Trophoblast cell (in vitro differentiated cells and primary cell): Measurements from ENCODE around the gene SBF2.

Source experiments
- DNase-seq, 2 donors: peaks; one replicate each; pipeline ENCODE4 v3.0.0-alpha.2; 2016
- H2AFZ ChIP-seq: 2 replicates; pipeline ENCODE4 v1.6.1; 2013; ENCODE audit warnings: low read length, moderate library complexity, mild to moderate bottlenecking; ENCODE audit not compliant: insufficient read depth, poor library complexity
- H2AK5ac ChIP-seq: 2 replicates; pipeline ENCODE4 v1.6.1; 2013; ENCODE audit warnings: mild to moderate bottlenecking, low read length
- H2BK120ac ChIP-seq: 2 replicates; pipeline ENCODE4 v1.6.1; 2013; ENCODE audit warnings: low read length, mild to moderate bottlenecking, moderate library complexity; ENCODE audit not compliant: insufficient read depth, poor library complexity
- H2BK12ac ChIP-seq: 2 replicates; pipeline ENCODE4 v1.6.1; 2013; ENCODE audit warnings: mild to moderate bottlenecking, low read length, moderate library complexity
- H2BK5ac ChIP-seq: 2 replicates; pipeline ENCODE4 v1.6.1; 2013; ENCODE audit warnings: low read length, low read depth, moderate library complexity, mild to moderate bottlenecking; ENCODE audit not compliant: poor library complexity
- H3K14ac ChIP-seq: 2 replicates; pipeline ENCODE4 v1.6.1; 2013; ENCODE audit warnings: mild to moderate bottlenecking, low read length
- H3K18ac ChIP-seq: 2 replicates; pipeline ENCODE4 v1.6.1; 2013; ENCODE audit warnings: mild to moderate bottlenecking, low read length
- H3K23ac ChIP-seq: 2 replicates; pipeline ENCODE4 v1.6.1; 2013; ENCODE audit warnings: low read length
- H3K27ac ChIP-seq: 2 replicates; pipeline ENCODE4 v1.5.1; 2013; ENCODE audit warnings: low read depth, mild to moderate bottlenecking, inconsistent platforms, low read length, moderate library complexity
- H3K27me3 ChIP-seq: 2 replicates; pipeline ENCODE4 v1.6.1; 2013; ENCODE audit warnings: inconsistent platforms, mild to moderate bottlenecking, low read length, moderate library complexity; ENCODE audit not compliant: insufficient read depth
- H3K36me3 ChIP-seq, 2 experiments: 1 replicate in 1 of 2; 2 replicates in 1 of 2; pipeline ENCODE4 v1.6.1; 2013; ENCODE audit warnings: low read length in 2 of 2, mild to moderate bottlenecking in 2 of 2, moderate library complexity in 1 of 2; ENCODE audit not compliant: insufficient read depth in 2 of 2, control insufficient read depth in 1 of 2
- H3K4ac ChIP-seq: 2 replicates; pipeline ENCODE4 v1.6.1; 2013; ENCODE audit warnings: low read depth, mild to moderate bottlenecking, low read length, moderate library complexity
- H3K4me1 ChIP-seq, 2 experiments: 1 replicate in 1 of 2; 2 replicates in 1 of 2; pipeline ENCODE4 v1.6.1; 2013; ENCODE audit warnings: low read length in 2 of 2, mild to moderate bottlenecking in 2 of 2, moderate library complexity in 1 of 2; ENCODE audit not compliant: insufficient read depth in 2 of 2, control insufficient read depth in 1 of 2
- H3K4me2 ChIP-seq: 2 replicates; pipeline ENCODE4 v1.6.1; 2013; ENCODE audit warnings: inconsistent platforms, mild to moderate bottlenecking, low read length, moderate library complexity
- H3K4me3 ChIP-seq: 2 replicates; pipeline ENCODE4 v1.5.1; 2013; ENCODE audit warnings: mild to moderate bottlenecking, low read depth, low read length, inconsistent platforms
- H3K79me1 ChIP-seq: one replicate; pipeline ENCODE4 v1.6.1; 2013; ENCODE audit warnings: low read length
- H3K79me2 ChIP-seq: 2 replicates; pipeline ENCODE4 v1.6.1; 2013; ENCODE audit warnings: low read length, mild to moderate bottlenecking; ENCODE audit not compliant: control insufficient read depth, insufficient read depth, poor library complexity
- H3K9ac ChIP-seq: 2 replicates; pipeline ENCODE4 v1.6.1; 2013; ENCODE audit warnings: mild to moderate bottlenecking, low read length
- H3K9me3 ChIP-seq: 2 replicates; pipeline ENCODE4 v1.6.1; 2013; ENCODE audit warnings: low read depth, mild to moderate bottlenecking, control low read depth, inconsistent platforms, low read length; ENCODE audit not compliant: insufficient read depth
- H4K12ac ChIP-seq: 2 replicates; pipeline ENCODE4 v1.6.1; 2013; ENCODE audit warnings: low read depth, mild to moderate bottlenecking, low read length, moderate library complexity
- H4K8ac ChIP-seq: 2 replicates; pipeline ENCODE4 v1.6.1; 2013; ENCODE audit warnings: low read depth, mild to moderate bottlenecking, low read length, moderate library complexity
- H4K91ac ChIP-seq: one replicate; pipeline ENCODE4 v1.6.1; 2013; ENCODE audit warnings: low read depth, mild to moderate bottlenecking, low read length, moderate library complexity
- WGBS: extraction: QIAGEN DNeasy Blood & Tissue Kit; methylation state at CpG from one replicate; pipeline ENCODE4 v1.1.7; 2013; ENCODE audit warnings: missing lambda C conversion rate; ENCODE audit not compliant: insufficient read length, insufficient coverage; ENCODE audit errors: extremely low coverage; 5-methylcytosine and 5-hydroxymethylcytosine counted together

SBF2 gene

DNA sequence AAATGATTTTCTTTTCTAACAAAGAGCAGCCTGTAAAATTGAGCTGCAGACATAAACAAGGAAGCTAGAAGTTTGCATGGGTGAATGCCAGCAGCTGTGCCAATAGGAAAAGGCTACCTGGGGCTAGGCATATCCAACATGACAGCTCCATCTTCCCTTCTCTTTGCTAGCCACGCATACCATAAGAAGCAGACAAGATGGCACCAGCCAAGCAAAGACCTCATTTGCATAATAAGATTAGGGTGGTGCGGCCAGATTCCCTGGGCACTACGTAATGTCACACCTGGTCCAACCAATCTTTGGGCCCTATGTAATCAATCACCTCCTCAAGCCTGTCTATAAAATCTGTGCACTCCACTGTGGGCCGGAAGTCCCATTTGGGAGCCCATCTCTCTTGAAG lies 521.8 kb downstream of the SBF2 start:
- Histone ChIP-seq H4K12ac (no peak overlapping the region), H4K91ac (no peak overlapping the region), H3K9ac (no peak overlapping the region), H3K27ac (no peak overlapping the region), H2AK5ac (no peak overlapping the region), H3K79me2 (no peaks in the 10 kb centered on the region), H2BK12ac (no peak overlapping the region), H2BK120ac (no peak overlapping the region), H3K36me3 (no peaks in the 10 kb centered on the region), H3K4me3 (no peak overlapping the region), H3K27me3 (no peaks in the 10 kb centered on the region), H3K4me1 (peaks cover 0 to 5% of the 10 kb centered on the region in 2 experiments), H2AFZ (no peak overlapping the region), H3K79me1 (no peaks in the 10 kb centered on the region), H3K18ac (no peak overlapping the region), H3K4me2 (no peak overlapping the region), H2BK5ac (no peak overlapping the region), H3K14ac (no peak overlapping the region), H4K8ac (no peak overlapping the region), H3K4ac (no peak overlapping the region), H3K9me3 (no peaks in the 10 kb centered on the region), H3K23ac (no peak overlapping the region)
- no peak for DNase-seq
- no CpG with 5 or more reads among the region's 4 CpGs for WGBS

DNA sequence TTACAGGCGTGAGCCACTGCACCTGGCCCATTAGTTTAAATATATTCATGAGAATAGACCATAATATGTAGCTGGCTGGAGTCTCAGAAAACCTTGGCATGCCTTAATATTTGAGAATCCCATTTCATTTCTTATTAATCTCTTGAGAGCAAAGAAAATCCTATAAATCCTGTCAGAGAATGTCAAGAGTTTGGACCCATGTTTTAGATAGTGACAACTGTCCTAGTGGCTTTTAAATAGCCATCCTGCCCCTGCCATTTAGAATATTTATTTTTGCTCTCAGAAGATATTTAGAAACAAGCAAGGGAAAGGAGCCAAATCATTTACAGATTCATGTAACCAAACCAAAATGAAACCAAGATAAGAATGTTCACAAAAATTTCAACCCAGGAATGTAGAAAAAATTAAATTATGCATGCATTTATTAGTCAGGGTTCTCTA lies 522.9 kb downstream of the SBF2 start:
- Histone ChIP-seq H3K9ac (no peak overlapping the region), H2AK5ac (no peak overlapping the region), H2AFZ (no peak overlapping the region), H4K12ac (no peak overlapping the region), H3K23ac (no peak overlapping the region), H4K8ac (no peak overlapping the region), H3K4ac (no peak overlapping the region), H3K4me3 (no peak overlapping the region), H3K79me2 (peaks cover 2% of the 10 kb centered on the region), H3K4me2 (no peak overlapping the region), H2BK5ac (no peak overlapping the region), H2BK12ac (no peak overlapping the region), H3K9me3 (no peaks in the 10 kb centered on the region), H3K18ac (no peak overlapping the region), H3K27me3 (no peaks in the 10 kb centered on the region), H3K14ac (no peak overlapping the region), H3K36me3 (no peaks in the 10 kb centered on the region), H3K27ac (no peak overlapping the region), H4K91ac (no peak overlapping the region), H3K4me1 (peaks cover 8 to 12% of the 10 kb centered on the region in 2 experiments), H2BK120ac (no peak overlapping the region), H3K79me1 (peaks cover 9% of the 10 kb centered on the region)
- DNase-seq, result no peak
- WGBS, result no CpG with 5 or more reads among the region's 1 CpG

DNA sequence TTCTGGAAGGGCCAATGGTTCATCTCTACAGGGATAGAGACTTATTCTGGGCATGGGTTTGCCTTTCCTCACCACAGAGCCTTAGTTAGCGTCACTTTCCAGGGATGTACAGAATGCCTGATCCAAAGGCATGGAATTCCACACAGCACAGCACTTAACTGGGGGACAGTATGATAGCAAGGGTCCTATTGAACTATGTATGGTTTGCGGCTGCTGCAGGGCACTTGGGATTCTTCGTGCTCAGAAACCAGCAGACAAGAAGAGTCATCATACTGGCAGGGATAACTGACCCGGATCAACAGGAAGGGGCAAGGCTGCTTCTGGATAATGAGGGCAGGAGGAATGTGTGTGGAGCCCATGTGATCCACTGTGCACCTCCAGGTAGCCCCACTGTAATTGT lies 524.4 kb downstream of the SBF2 start:
- peaks cover 6% of the 10 kb centered on the region for H3K79me2 ChIP-seq
- no peak overlapping the region for H3K4me2 ChIP-seq
- no peak overlapping the region for H2BK12ac ChIP-seq
- H2AFZ ChIP-seq, result no peak overlapping the region
- no peak overlapping the region for H3K4ac ChIP-seq
- no peak overlapping the region for H3K27ac ChIP-seq
- H3K18ac ChIP-seq, result no peak overlapping the region
- WGBS, result no CpG with 5 or more reads among the region's 4 CpGs
- H3K36me3 ChIP-seq, result no peaks in the 10 kb centered on the region
- peaks cover 19% of the 10 kb centered on the region for H3K79me1 ChIP-seq
- H2BK5ac ChIP-seq, result no peak overlapping the region
- no peak overlapping the region for H4K12ac ChIP-seq
- no peak overlapping the region for H3K14ac ChIP-seq
- no peak overlapping the region for H3K9ac ChIP-seq
- no peak overlapping the region for H4K8ac ChIP-seq
- H2BK120ac ChIP-seq, result no peak overlapping the region
- H4K91ac ChIP-seq, result no peak overlapping the region
- H3K4me3 ChIP-seq, result no peak overlapping the region
- peak; percentile 40 to 57 for DNase-seq
- H3K9me3 ChIP-seq, result no peaks in the 10 kb centered on the region
- H3K23ac ChIP-seq, result no peak overlapping the region
- no peak overlapping the region for H2AK5ac ChIP-seq
- no peaks in the 10 kb centered on the region for H3K27me3 ChIP-seq
- H3K4me1 ChIP-seq, result peaks cover 18 to 23% of the 10 kb centered on the region in 2 experiments

GRCh38 chr11:9765320-9766101 lies 528.5 kb downstream of the SBF2 start:
- H3K4me2 ChIP-seq, result peak overlapping the region; percentile 23
- no peak overlapping the region for H3K9ac ChIP-seq
- no peak overlapping the region for H3K4me3 ChIP-seq
- peaks cover 25 to 33% of the 10 kb centered on the region in 2 experiments for H3K4me1 ChIP-seq
- peak overlapping the region; percentile 67 for H4K8ac ChIP-seq
- H3K23ac ChIP-seq, result no peak overlapping the region
- H2BK12ac ChIP-seq, result peak overlapping the region; percentile 96
- WGBS, result no CpG with 5 or more reads among the region's 5 CpGs
- peak overlapping the region; percentile 97 for H2BK120ac ChIP-seq
- H3K79me1 ChIP-seq, result peaks cover 32% of the 10 kb centered on the region
- no peaks in the 10 kb centered on the region for H3K27me3 ChIP-seq
- no peak for DNase-seq
- no peak overlapping the region for H3K4ac ChIP-seq
- H3K27ac ChIP-seq, result peak overlapping the region; percentile 89
- H2AK5ac ChIP-seq, result peak overlapping the region; percentile 2
- peak overlapping the region; percentile 67 for H3K18ac ChIP-seq
- peak overlapping the region; percentile 68 for H2BK5ac ChIP-seq
- H3K9me3 ChIP-seq, result no peaks in the 10 kb centered on the region
- peaks cover 7% of the 10 kb centered on the region for H3K79me2 ChIP-seq
- peak overlapping the region; percentile 71 for H3K14ac ChIP-seq
- H2AFZ ChIP-seq, result peak overlapping the region; percentile 18
- no peak overlapping the region for H4K12ac ChIP-seq
- peak overlapping the region; percentile 82 for H4K91ac ChIP-seq
- no peaks in the 10 kb centered on the region for H3K36me3 ChIP-seq
